ENCODE data around the gene TPM2. TPM values are rescaled to one million over a fixed set of nuclear protein-coding genes. Genes with fewer than 3 reads are reported as not detected.

The TPM2 gene
- total and polyA plus RNA-seq, 4 donors: 4.2 to 31.4 (median 14.0) TPM

GRCh38 chr9:35691757-35692301 is 2.1 kb upstream of the TPM2 start (continued):
- TF ChIP-seq REST (IDR thresholded peaks at IDR 0.05): no peak
- TF ChIP-seq, protein P1, sequence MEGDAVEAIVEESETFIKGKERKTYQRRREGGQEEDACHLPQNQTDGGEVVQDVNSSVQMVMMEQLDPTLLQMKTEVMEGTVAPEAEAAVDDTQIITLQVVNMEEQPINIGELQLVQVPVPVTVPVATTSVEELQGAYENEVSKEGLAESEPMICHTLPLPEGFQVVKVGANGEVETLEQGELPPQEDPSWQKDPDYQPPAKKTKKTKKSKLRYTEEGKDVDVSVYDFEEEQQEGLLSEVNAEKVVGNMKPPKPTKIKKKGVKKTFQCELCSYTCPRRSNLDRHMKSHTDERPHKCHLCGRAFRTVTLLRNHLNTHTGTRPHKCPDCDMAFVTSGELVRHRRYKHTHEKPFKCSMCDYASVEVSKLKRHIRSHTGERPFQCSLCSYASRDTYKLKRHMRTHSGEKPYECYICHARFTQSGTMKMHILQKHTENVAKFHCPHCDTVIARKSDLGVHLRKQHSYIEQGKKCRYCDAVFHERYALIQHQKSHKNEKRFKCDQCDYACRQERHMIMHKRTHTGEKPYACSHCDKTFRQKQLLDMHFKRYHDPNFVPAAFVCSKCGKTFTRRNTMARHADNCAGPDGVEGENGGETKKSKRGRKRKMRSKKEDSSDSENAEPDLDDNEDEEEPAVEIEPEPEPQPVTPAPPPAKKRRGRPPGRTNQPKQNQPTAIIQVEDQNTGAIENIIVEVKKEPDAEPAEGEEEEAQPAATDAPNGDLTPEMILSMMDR (IDR thresholded peaks at IDR 0.05; ENCODE audit: low read depth, low read length, missing input control): no peak

DNA sequence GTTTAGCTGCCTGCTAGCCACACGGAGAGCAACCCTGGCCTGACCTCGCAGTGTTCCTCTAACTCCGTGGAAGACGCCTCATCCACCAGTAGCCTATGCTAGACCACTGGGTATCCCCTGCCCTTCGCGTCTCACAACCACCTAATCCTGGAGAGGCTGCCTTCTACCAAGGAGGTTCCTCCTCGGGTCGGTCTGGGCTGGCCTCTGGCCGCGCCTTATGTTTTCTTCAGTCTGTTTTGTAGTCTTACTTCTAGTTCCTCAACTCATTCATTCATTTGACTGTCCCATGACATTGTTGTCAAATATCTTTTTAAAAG is 1.6 kb upstream of the TPM2 start:
- WGBS: 51% methylated on average over 10 of the region's 10 CpGs
- H3K9ac ChIP-seq (ENCODE audit: low read depth in 1 of 2, low read length in 2 of 2): peak overlapping the region in 1 of 2 donors; percentile 47
- peak overlapping the region; percentile 77 to 81 for H3K27ac ChIP-seq (ENCODE audit: low read depth in 1 of 2, low read length in 2 of 2)
- TF ChIP-seq HNF4G (IDR thresholded peaks at IDR 0.05): no peak
- no peak for TF ChIP-seq HNF4A (conservative IDR thresholded peaks at IDR 0.05)
- TF ChIP-seq TAF1 (conservative IDR thresholded peaks at IDR 0.05): no peak
- TF ChIP-seq, protein P1 (IDR thresholded peaks at IDR 0.05; ENCODE audit: low read depth, low read length, missing input control): no peak
- no peak for TF ChIP-seq FOXA2 (IDR thresholded peaks at IDR 0.05)
- no peak for TF ChIP-seq EGR1 (IDR thresholded peaks at IDR 0.05; ENCODE audit: low read depth in 2 of 2)
- no peak for TF ChIP-seq FOXA1 (IDR thresholded peaks at IDR 0.05)
- TF ChIP-seq, protein P2, sequence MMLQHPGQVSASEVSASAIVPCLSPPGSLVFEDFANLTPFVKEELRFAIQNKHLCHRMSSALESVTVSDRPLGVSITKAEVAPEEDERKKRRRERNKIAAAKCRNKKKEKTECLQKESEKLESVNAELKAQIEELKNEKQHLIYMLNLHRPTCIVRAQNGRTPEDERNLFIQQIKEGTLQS (IDR thresholded peaks at IDR 0.05): no peak
- no peak for TF ChIP-seq RAD21 (IDR thresholded peaks at IDR 0.05)
- no peak for TF ChIP-seq SP1 (IDR thresholded peaks at IDR 0.05)
- no peak for TF ChIP-seq RXRA (IDR thresholded peaks at IDR 0.05)
- TF ChIP-seq, protein P3, sequence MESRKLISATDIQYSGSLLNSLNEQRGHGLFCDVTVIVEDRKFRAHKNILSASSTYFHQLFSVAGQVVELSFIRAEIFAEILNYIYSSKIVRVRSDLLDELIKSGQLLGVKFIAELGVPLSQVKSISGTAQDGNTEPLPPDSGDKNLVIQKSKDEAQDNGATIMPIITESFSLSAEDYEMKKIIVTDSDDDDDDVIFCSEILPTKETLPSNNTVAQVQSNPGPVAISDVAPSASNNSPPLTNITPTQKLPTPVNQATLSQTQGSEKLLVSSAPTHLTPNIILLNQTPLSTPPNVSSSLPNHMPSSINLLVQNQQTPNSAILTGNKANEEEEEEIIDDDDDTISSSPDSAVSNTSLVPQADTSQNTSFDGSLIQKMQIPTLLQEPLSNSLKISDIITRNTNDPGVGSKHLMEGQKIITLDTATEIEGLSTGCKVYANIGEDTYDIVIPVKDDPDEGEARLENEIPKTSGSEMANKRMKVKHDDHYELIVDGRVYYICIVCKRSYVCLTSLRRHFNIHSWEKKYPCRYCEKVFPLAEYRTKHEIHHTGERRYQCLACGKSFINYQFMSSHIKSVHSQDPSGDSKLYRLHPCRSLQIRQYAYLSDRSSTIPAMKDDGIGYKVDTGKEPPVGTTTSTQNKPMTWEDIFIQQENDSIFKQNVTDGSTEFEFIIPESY (IDR thresholded peaks at IDR 0.05): no peak
- no peak for TF ChIP-seq JUND (IDR thresholded peaks at IDR 0.05)
- no peak for TF ChIP-seq NR2F2 (IDR thresholded peaks at IDR 0.05)
- peaks cover 0 to 4% (median 2%) of the 10 kb centered on the region in 4 donors for H3K36me3 ChIP-seq (ENCODE audit: control insufficient read depth in 4 of 4, insufficient read depth in 3 of 4, low read depth in 1 of 4, low read length in 3 of 4)
- no peak for DNase-seq (ENCODE audit: low spot score)
- no peaks in the 10 kb centered on the region for H3K27me3 ChIP-seq (ENCODE audit: control insufficient read depth in 4 of 4, insufficient read depth in 4 of 4, low read length in 3 of 4)
- H3K4me1 ChIP-seq (ENCODE audit: control insufficient read depth in 4 of 4, insufficient read depth in 4 of 4, low read length in 3 of 4): peaks cover 0 to 10% (median 5%) of the 10 kb centered on the region in 4 donors
- no peaks in the 10 kb centered on the region for H3K9me3 ChIP-seq (ENCODE audit: control insufficient read depth in 4 of 4, low read length in 3 of 4)
- peak overlapping the region in 2 of 3 donors; percentile 77 to 85 for H3K4me3 ChIP-seq (ENCODE audit: low read depth in 1 of 3, low read length in 3 of 3)
